SK-N-SH (cell line): Measurements from ENCODE around the gene SERF2. TPM values are rescaled to one million over a fixed set of nuclear protein-coding genes. Genes with fewer than 3 reads are reported as not detected.
"Not testable (repeated sequence)": the region's sequence is repeated elsewhere in the genome, so short reads cannot be mapped to it uniquely, and the experiment has no call there.

Source experiments
- CTCF ChIA-PET: fragments of 300-600, 350-600 bp; formaldehyde crosslinking; extraction: SDS; loops from one replicate; lab custom pipeline; 2021; lab: Yijun Ruan, JAX
- POLR2A ChIA-PET: fragments of 350-600 bp; sonication (Branson Sonifier 250); formaldehyde crosslinking; extraction: SDS; loops from one replicate; lab custom pipeline; 2020; ENCODE audit warnings: antibody characterized with exemption, inconsistent platforms; lab: Yijun Ruan, JAX
- DNase-seq: peaks from one replicate; pipeline ENCODE4 v3.0.0; 2012
- H2AFZ ChIP-seq: fragments of 200-600 bp; sonication (generic); 2 replicates; pipeline ENCODE4 v1.8.1; 2016; ENCODE audit warnings: antibody characterized with exemption, mild to moderate bottlenecking, low read depth
- H3F3A ChIP-seq: fragments of 200-600 bp; sonication (generic); replicated peaks from 2 replicates; pipeline ENCODE3; 2016; ENCODE audit warnings: antibody characterized with exemption, mild to moderate bottlenecking; ENCODE audit not compliant: insufficient read depth
- H3K27ac ChIP-seq, 2 experiments: fragments of 200-500 bp in 1 of 2; fragments of 200-600 bp in 1 of 2; sonication (Bioruptor generic) in 1 of 2; sonication (generic), shearing (Covaris generic) in 1 of 2; 2 replicates each; pipeline versions ENCODE4 v1.5.1 to v1.6.1; 2014 to 2016; ENCODE audit warnings: low read depth in 2 of 2, inconsistent platforms in 1 of 2, low read length in 1 of 2, mild to moderate bottlenecking in 1 of 2, mixed read lengths in 1 of 2
- H3K27me3 ChIP-seq: fragments of 200-600 bp; sonication (generic), shearing (Covaris generic); 2 replicates; pipeline ENCODE4 v1.6.1; 2016; ENCODE audit warnings: mixed run types; ENCODE audit not compliant: insufficient read depth
- H3K36me3 ChIP-seq, 2 experiments: fragments of 200-500 bp in 1 of 2; fragments of 200-600 bp in 1 of 2; sonication (Bioruptor generic) in 1 of 2; sonication (generic) in 1 of 2; replicated peaks in 1 of 2; 2 replicates each; pipeline versions ENCODE3 to v1.5.1; 2014 to 2016; ENCODE audit warnings: low read length in 1 of 2, mild to moderate bottlenecking in 1 of 2; ENCODE audit not compliant: insufficient read depth in 2 of 2, control insufficient read depth in 1 of 2
- H3K4me1 ChIP-seq, 2 experiments: fragments of 200-500 bp in 1 of 2; fragments of 200-600 bp in 1 of 2; sonication (Bioruptor generic) in 1 of 2; sonication (generic), shearing (Covaris generic) in 1 of 2; 2 replicates each; pipeline versions ENCODE4 v1.5.1 to v1.6.1; 2014 to 2016; ENCODE audit warnings: low read depth in 1 of 2, low read length in 1 of 2, mixed run types in 1 of 2; ENCODE audit not compliant: insufficient read depth in 2 of 2, control insufficient read depth in 1 of 2
- H3K4me2 ChIP-seq: fragments of 200-600 bp; sonication (generic), shearing (Covaris generic); 2 replicates; pipeline ENCODE4 v1.6.1; 2017; ENCODE audit warnings: mixed run types
- H3K4me3 ChIP-seq, 2 experiments: fragments of 200-500 bp in 1 of 2; fragments of 200-600 bp in 1 of 2; sonication (Bioruptor generic) in 1 of 2; sonication (generic), shearing (Covaris generic) in 1 of 2; 2 replicates each; pipeline versions ENCODE4 v1.5.1 to v1.8.1; 2014 to 2016; ENCODE audit warnings: low read depth in 2 of 2, inconsistent platforms in 1 of 2, low read length in 1 of 2, mild to moderate bottlenecking in 1 of 2, mixed read lengths in 1 of 2, moderate library complexity in 1 of 2
- H3K79me2 ChIP-seq: fragments of 200-600 bp; sonication (generic); 2 replicates; pipeline ENCODE4 v1.8.1; 2017; ENCODE audit warnings: mild to moderate bottlenecking; ENCODE audit not compliant: insufficient read depth
- H3K9ac ChIP-seq: fragments of 200-600 bp; sonication (generic); 2 replicates; pipeline ENCODE4 v1.6.1; 2017; ENCODE audit warnings: mixed run types
- H3K9me2 ChIP-seq: fragments of 200-600 bp; sonication (generic); 2 replicates; pipeline ENCODE4 v1.6.1; 2017; ENCODE audit warnings: mixed run types
- H3K9me3 ChIP-seq: fragments of 200-600 bp; sonication (generic); 2 replicates; pipeline ENCODE4 v1.6.1; 2017; ENCODE audit warnings: mixed run types, mild to moderate bottlenecking, moderate library complexity
- H4K20me1 ChIP-seq: fragments of 200-600 bp; sonication (generic); 2 replicates; pipeline ENCODE4 v1.6.1; 2017; ENCODE audit warnings: mild to moderate bottlenecking, mixed run types; ENCODE audit not compliant: insufficient read depth
- ELF1 ChIP-seq: IDR thresholded peaks from 2 replicates; pipeline ENCODE4 v1.4.0; 2012
- EP300 ChIP-seq, 2 experiments: IDR thresholded peaks; 2 replicates each; pipeline versions ENCODE4 v1.4.0 to v1.6.1; 2012; ENCODE audit warnings: borderline replicate concordance in 1 of 2, low read depth in 1 of 2, low read length in 1 of 2
- EZH2phosphoT487 ChIP-seq: fragments of 200-600 bp; sonication (generic); IDR thresholded peaks from 2 replicates; pipeline ENCODE4 v1.6.1; 2017; ENCODE audit warnings: low read depth, mixed run types, mild to moderate bottlenecking, antibody characterized with exemption, moderate library complexity, borderline replicate concordance
- FOSL2 ChIP-seq: IDR thresholded peaks from 2 replicates; pipeline ENCODE4 v1.4.0; 2012; ENCODE audit warnings: low read depth, mild to moderate bottlenecking, moderate library complexity, borderline replicate concordance
- FOXJ3 ChIP-seq: sonication (generic); formaldehyde crosslinking; IDR thresholded peaks from 2 replicates; pipeline ENCODE4 v1.5.1; 2020; ENCODE audit warnings: mild to moderate bottlenecking, missing genetic modification reagents
- FOXM1 ChIP-seq: IDR thresholded peaks from 2 replicates; pipeline ENCODE4 v1.4.0; 2012; ENCODE audit warnings: low read depth, mild to moderate bottlenecking
- GABPA ChIP-seq: IDR thresholded peaks from 2 replicates; pipeline ENCODE4 v1.4.0; 2012; ENCODE audit warnings: low read depth, mild to moderate bottlenecking
- MXI1 ChIP-seq: IDR thresholded peaks from 2 replicates; pipeline ENCODE4 v1.6.1; 2012; ENCODE audit warnings: mild to moderate bottlenecking, low read depth, low read length, improper control_type of control experiment
- NRF1 ChIP-seq: IDR thresholded peaks from 2 replicates; pipeline ENCODE4 v1.6.1; 2012; ENCODE audit warnings: low read depth, mild to moderate bottlenecking, low read length
- PBX3 ChIP-seq: IDR thresholded peaks from 2 replicates; pipeline ENCODE4; 2012
- POLR2AphosphoS5 ChIP-seq: IDR thresholded peaks from 2 replicates; pipeline ENCODE4 v1.6.1; 2012; ENCODE audit warnings: low read depth, low read length
- RAD21 ChIP-seq: IDR thresholded peaks from 2 replicates; pipeline ENCODE4 v1.6.1; 2012; ENCODE audit warnings: mild to moderate bottlenecking, low read length
- SIN3A ChIP-seq: IDR thresholded peaks from 2 replicates; pipeline ENCODE4 v1.6.1; 2012; ENCODE audit warnings: low read depth, mild to moderate bottlenecking, low read length, moderate library complexity, borderline replicate concordance
- SMC3 ChIP-seq: IDR thresholded peaks from 2 replicates; pipeline ENCODE4 v1.6.1; 2012; ENCODE audit warnings: low read depth, low read length, improper control_type of control experiment
- TAF1 ChIP-seq: IDR thresholded peaks from 2 replicates; pipeline ENCODE4 v1.6.1; 2012; ENCODE audit warnings: low read depth, mild to moderate bottlenecking, low read length, moderate library complexity, borderline replicate concordance
- TCF12 ChIP-seq: IDR thresholded peaks from 2 replicates; pipeline ENCODE4 v1.4.0; 2012
- TEAD4 ChIP-seq: IDR thresholded peaks from 2 replicates; pipeline ENCODE4 v1.4.0; 2012; ENCODE audit warnings: mild to moderate bottlenecking, borderline replicate concordance; ENCODE audit not compliant: insufficient read depth
- ZBTB33 ChIP-seq: IDR thresholded peaks from 2 replicates; pipeline ENCODE4 v1.4.0; 2012; ENCODE audit warnings: low read depth, borderline replicate concordance
- WGBS: methylation state at CpG from one replicate; pipeline ENCODE4 v1.1.6; 2017; ENCODE audit warnings: low lambda C conversion rate; 5-methylcytosine and 5-hydroxymethylcytosine counted together
- polyA plus RNA-seq, 3 experiments: library from polyadenylated mRNA; depleted of rRNA; stranded (reverse); fragments of >200 nt; gene quantifications; 2 replicates each; pipeline ENCODE4 v1.2.3, GENCODE V29; 2012
- TF ChIP-seq, protein P1 (sequence below): IDR thresholded peaks from 2 replicates; pipeline ENCODE4 v1.6.1; 2012; ENCODE audit warnings: mild to moderate bottlenecking, low read depth, low read length, moderate library complexity

The SERF2 gene
- polyA plus RNA-seq, 1 of the 3 experiments (the other 2 are of a cell fraction), result 1,369 TPM

DNA sequence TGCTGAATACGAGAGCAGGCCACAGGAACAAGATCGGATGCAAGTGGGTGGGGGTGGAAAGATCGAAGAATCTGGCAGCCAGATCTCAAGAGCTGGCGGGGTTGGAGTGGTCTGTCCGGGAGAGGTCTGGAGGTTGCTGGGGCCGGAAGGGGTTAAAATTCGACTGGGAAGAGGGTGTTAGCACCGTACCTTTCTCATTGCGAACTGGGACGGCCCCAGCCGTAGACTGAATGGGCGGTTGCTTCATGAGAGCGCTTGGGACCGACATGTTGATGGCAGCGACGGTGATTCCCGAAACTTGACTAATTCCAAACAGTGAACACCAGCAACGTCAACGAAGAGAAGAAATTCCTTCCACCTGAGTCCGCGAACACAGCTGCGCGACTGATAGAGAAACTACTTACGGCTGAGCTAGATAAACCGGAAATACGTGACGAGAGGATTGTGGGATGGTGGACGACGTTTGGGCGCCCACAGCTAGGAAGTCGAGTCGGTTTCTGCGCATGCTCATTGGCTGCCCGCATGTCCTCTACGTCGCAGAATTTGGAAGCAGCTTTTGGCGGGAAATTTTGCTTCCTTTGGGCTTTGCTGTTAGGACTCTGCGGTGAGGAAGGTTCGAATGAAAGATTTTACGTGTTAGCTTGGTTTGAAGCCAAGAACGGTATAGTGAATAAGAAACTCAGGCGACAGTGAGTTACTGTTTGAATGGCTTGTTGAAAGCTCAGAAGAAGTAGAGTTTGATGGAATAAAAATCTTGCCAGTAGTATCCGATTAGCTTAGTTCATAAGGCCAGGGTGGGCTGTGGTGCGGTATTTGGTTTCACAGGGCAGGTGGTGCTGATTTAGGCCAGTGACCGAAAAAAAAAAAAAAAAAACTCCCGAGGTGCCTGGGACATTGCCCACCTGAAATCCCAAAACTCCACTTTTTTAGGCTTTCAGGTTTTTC is 32.5 kb downstream of the SERF2 start, which contains the start of gene MFAP1 (continued):
- TF ChIP-seq, protein P1, sequence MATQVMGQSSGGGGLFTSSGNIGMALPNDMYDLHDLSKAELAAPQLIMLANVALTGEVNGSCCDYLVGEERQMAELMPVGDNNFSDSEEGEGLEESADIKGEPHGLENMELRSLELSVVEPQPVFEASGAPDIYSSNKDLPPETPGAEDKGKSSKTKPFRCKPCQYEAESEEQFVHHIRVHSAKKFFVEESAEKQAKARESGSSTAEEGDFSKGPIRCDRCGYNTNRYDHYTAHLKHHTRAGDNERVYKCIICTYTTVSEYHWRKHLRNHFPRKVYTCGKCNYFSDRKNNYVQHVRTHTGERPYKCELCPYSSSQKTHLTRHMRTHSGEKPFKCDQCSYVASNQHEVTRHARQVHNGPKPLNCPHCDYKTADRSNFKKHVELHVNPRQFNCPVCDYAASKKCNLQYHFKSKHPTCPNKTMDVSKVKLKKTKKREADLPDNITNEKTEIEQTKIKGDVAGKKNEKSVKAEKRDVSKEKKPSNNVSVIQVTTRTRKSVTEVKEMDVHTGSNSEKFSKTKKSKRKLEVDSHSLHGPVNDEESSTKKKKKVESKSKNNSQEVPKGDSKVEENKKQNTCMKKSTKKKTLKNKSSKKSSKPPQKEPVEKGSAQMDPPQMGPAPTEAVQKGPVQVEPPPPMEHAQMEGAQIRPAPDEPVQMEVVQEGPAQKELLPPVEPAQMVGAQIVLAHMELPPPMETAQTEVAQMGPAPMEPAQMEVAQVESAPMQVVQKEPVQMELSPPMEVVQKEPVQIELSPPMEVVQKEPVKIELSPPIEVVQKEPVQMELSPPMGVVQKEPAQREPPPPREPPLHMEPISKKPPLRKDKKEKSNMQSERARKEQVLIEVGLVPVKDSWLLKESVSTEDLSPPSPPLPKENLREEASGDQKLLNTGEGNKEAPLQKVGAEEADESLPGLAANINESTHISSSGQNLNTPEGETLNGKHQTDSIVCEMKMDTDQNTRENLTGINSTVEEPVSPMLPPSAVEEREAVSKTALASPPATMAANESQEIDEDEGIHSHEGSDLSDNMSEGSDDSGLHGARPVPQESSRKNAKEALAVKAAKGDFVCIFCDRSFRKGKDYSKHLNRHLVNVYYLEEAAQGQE, result peak; percentile 63
- TF ChIP-seq RAD21, result no peak
- peak; percentile 78 for TF ChIP-seq NRF1
- TF ChIP-seq FOXM1, result no peak
- 0 out of 2 replicates have a peak, but pooled peaks have one; percentile 15 for TF ChIP-seq FOSL2
- TF ChIP-seq TCF12, result peak; percentile 59
- TF ChIP-seq SIN3A, result peak; percentile 79; the same call in 1 of the 2 replicates
- no peak for TF ChIP-seq EZH2phosphoT487
- TF ChIP-seq GABPA, result peak; percentile 86
- TF ChIP-seq MXI1, result no peak; the same call in 1 of the 2 replicates
- peak; percentile 91 for TF ChIP-seq ELF1
- TF ChIP-seq ZBTB33, result no peak
- no peak for TF ChIP-seq TEAD4
- TF ChIP-seq FOXJ3, result no peak
- peak; percentile 98 for TF ChIP-seq POLR2AphosphoS5
- TF ChIP-seq TAF1, result peak; percentile 90
- TF ChIP-seq PBX3, result no peak
- TF ChIP-seq EP300 (IDR thresholded peaks at IDR 0.05; ENCODE audit: borderline replicate concordance in 1 of 2, low read depth in 1 of 2, low read length in 1 of 2), result peak in 1 of 2 experiments; percentile 31; a peak in 1 of 4 replicates
- TF ChIP-seq SMC3, result no peak
- TF ChIP-seq, all 33 proteins: peak for 14

DNA sequence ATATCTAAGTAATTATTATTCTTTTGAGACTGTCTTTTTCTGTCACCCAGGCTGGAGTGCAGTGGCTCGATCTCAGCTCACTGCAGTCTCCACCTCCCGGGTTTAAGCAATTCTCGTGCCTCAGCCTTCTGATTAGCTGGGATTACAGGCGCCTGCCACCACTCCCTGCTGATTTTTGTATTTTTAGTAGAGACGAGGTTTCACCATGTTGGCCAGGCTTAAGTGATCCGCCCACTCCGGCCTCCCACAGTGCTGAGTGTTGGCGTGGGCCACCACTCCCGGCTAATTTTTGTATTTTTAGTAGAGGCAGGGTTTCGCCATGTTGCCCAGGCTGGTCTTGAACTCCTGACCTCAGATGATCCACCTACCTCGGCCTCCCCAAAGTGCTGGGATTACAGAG is 33.2 kb downstream of the SERF2 start:
- ChIA-PET CTCF (interaction anchor here (1.0 kb wide), 1 partner anchor 47 kb away, joined by 6 read pairs; no protein-coding TSS in a partner anchor), POLR2A (interaction anchor here (1.0 to 1.2 kb wide), 2 partner anchors 28 to 904 kb away, joined by 4 read pairs; no protein-coding TSS in a partner anchor)
- not testable (repeated sequence) for H3K36me3 ChIP-seq, H3K27me3 ChIP-seq, H3K9me2 ChIP-seq, H3K4me3 ChIP-seq, H3K9me3 ChIP-seq, H3K4me2 ChIP-seq, DNase-seq, H3K9ac ChIP-seq, H4K20me1 ChIP-seq
- Histone ChIP-seq H3F3A (peaks cover 23% of the 10 kb centered on the region), H2AFZ (peak overlapping the region; percentile 69), H3K79me2 (peaks cover 76% of the 10 kb centered on the region), H3K4me1 (peaks cover 9 to 10% of the 10 kb centered on the region in 2 experiments; a peak in 3 of 4 replicates), H3K27ac (peak overlapping the region in 1 of 2 experiments; percentile 97; a peak in 1 of 4 replicates)
- WGBS, result 95% methylated on average over 11 of the region's 11 CpGs
